HG02970 (cell line): Measurements from ENCODE around the gene ATG7.
"Not testable (repeated sequence)": the region's sequence is repeated elsewhere in the genome, so short reads cannot be mapped to it uniquely, and the experiment has no call there.

Experiments
- ATAC-seq: cut with Tn5 transposase; IDR thresholded peaks from one replicate; pipeline ENCODE4 v1.9.1; 2021; ENCODE audit warnings: mild to moderate bottlenecking, moderate library complexity, moderate number of reproducible peaks; ENCODE audit not compliant: unreplicated experiment, low FRiP score

The ATG7 gene

DNA sequence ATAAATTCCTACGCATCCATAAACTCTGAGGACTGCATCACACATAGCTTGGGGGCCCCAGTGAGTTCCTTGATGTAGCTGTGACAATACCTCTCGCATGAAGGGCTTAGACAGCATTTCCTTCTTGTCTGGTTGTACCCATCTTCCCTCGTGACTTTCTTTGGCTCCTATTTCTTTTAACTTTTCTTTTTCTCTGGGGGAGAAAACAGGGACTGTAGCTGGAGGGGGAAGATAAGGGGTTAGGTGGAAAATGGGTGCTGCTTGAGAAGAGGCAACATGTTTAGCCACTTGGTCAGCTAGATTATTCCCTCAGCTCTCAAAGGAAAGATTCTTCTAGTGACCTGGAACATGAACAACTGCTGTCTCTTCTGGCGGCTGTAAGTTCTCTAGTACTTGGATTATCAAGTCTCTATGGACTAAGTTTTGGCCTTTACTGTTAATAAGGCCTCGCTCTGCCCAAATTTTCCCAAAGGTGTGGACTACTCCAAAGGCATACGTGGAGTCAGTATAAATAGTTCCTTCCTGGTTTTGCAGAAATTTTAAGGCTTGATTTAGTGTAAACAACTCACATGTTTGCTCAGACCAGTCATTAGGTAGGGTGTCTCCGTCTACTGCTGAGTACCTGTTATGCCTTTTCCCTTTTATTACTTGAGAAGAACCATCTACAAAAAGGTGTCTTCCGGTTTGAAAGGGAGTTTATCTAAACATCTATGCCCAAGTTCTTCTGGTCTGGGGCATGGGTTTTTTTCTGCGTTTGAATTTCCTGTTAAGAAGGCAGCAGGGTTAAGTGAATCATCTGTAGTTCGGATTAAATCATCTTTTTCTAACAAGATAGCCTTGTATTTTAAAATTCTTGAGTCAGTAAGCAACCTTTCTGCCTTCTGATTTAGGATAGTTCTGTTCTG is 21.0 kb upstream of the ATG7 start:
- ATAC-seq, result no peak

DNA sequence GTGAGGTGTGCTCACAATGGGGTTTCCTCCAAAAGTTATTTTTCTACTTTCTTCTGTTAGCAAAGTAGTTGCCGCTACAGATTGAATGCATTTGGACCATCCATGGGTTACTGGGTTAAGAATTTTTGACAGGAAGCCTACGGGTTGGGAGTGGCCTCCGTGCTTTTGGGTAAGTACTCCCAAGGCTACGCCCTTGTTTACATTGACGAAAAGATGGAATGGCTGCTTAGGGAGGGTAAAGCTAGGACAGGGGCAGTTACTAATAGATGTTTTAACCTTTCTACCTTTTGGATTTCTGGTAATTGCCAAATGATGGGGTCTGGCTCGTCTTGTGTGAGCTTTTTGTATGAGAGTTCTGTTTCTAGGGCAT is 20.4 kb upstream of the ATG7 start:
- ATAC-seq, result no peak

- ATAC-seq, result no peak
Observed at GRCh38 chr3:11254876-11255275, 17.3 kb upstream of the ATG7 start.

- ATAC-seq, result not testable (repeated sequence)
Observed at GRCh38 chr3:11255537-11255936, 16.7 kb upstream of the ATG7 start.

DNA sequence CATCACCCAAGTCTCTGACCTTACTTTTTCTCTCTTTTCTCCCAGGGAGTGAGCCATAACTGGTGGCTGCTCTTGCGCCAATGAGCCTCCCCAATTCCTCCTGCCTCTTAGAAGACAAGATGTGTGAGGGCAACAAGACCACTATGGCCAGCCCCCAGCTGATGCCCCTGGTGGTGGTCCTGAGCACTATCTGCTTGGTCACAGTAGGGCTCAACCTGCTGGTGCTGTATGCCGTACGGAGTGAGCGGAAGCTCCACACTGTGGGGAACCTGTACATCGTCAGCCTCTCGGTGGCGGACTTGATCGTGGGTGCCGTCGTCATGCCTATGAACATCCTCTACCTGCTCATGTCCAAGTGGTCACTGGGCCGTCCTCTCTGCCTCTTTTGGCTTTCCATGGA is 13.2 kb upstream of the ATG7 start:
- no peak for ATAC-seq

DNA sequence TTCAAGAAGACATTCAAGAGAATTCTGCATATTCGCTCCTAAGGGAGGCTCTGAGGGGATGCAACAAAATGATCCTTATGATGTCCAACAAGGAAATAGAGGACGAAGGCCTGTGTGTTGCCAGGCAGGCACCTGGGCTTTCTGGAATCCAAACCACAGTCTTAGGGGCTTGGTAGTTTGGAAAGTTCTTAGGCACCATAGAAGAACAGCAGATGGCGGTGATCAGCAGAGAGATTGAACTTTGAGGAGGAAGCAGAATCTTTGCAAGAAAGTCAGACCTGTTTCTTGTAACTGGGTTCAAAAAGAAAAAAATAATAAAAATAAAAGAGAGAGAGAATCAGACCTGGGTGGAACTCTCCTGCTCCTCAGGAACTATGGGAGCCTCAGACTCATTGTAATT is 11.7 kb upstream of the ATG7 start:
- ATAC-seq, result no peak

DNA sequence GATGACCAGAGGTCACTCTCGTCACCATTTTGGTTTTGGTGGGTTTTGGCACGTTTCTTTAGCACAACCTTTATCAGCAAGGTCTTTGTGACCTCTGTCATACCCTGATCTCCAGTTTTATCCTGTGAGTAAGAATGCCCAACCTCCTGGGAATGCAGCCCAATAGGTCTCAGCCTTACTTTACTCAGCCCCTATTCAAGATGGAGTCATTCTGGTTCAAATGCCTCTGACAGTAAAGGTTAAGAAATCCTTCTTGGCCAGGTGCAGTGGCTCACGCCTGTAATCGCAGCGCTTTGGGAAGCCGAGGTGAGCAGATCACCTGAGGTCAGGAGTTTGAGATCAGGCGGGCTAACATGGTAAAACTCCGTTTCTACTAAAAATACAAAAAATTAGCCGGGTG is 3.2 kb upstream of the ATG7 start:
- no peak for ATAC-seq

- ATAC-seq, result no peak
Observed at GRCh38 chr3:11272906-11273574, 843 bp downstream of the ATG7 start.

DNA sequence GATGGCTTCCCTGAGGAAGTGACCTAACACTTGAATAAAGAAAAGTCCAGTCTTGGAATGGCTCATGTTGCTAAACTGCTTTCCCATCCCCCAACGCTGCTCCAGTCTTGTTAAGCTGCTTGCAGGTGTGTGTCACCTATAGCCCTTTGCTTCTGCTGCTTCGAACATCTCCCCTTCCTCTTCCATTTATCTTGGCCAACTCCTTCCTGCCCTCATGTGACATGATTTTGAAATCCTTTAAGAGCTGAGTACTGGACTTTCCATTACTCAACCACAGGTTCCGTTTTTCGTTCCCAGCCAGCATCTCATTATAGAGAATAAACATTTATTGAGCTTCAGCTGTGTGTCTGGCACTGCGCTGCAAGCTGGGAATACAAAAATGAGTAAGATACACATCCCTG is 1.7 kb downstream of the ATG7 start:
- ATAC-seq, result no peak

DNA sequence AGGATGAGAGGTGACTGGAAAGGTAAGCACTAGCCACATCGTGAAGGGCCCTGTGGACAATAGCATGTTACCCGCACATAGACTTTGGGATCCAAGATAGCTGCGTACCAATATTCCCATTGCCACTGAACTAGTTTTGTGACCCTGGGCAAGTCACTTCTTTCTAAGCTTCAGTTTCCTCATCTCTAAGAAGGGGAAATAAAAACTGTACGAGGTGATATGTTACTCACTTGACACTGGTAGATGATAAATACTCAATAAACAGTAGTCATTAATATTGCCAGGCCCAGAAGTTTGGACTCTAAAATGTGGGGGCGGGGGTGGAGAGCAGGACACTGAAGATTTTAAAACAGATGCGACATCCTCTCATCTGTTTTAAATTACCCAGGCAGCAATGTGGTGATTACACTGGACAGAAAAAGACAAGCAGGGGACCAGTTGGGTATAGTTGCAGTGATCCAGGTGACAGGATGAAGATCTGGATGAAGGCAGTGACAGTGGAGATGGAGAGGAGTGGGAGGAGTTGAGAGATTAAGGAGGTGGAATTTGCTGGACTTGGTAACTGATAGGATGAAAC is 2.5 kb downstream of the ATG7 start:
- no peak for ATAC-seq

- no peak for ATAC-seq
Observed at GRCh38 chr3:11275926-11276325, 3.7 kb downstream of the ATG7 start.

GRCh38 chr3:11276901-11277300 is 4.7 kb downstream of the ATG7 start:
- ATAC-seq, result no peak

DNA sequence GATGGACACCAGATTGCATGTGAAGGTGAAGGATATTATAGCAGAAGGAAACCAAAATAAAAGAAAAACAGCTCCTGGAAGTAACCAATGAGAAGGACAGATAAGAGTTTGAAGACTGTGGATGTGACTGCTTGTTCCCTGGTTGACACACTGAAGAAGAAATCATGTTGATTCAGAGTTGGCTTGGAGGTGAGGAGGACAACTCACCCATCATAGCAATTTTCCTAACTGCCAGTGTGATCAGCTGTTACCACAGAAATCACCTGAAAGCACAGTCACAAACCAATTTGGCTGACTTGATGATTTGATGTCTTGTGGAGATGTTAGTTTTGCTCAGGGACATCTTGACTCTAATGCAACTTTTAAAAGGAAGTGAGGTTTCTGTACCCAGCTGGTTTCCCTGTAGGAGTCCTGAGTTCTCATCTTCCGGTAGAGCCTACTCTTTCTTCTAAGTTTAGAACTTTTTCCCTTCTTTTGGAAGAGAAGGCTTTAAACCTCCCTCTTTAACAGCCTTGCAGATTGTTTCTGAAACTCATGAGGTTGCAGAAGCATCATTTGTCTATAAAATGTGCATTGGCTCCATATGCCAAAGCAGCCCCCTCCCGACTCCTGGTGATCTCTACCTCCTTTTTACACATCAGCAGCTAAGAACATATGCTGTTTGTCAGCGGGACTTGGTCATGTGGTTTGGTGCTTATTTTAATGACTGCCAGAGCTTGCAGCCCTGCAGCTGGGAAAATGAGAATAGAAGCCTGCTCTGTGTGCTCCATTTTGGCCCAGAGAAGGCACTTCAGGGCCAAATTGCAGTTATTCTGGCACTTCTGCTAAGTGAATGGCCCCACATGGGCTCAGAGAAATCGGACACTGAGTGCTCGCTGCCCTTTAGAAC is 10.3 kb downstream of the ATG7 start:
- ATAC-seq, result no peak

DNA sequence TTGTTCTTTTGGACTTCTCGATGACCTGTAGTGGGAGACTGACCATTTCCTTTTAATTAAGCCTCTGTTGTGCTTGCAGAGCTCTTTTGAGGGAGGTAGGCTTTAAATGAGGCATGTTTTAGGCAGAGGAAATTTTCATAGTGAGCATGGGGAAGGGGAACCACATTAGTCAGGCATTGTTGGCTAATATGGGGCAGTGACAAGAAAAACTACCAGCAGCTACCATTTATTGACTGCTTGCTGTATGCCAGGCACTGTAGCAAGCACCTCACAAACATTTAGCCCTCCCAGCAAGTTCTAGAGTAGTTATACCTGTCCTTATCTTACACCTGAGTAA is 10.9 kb downstream of the ATG7 start:
- ATAC-seq, result no peak

- ATAC-seq, result no peak
Observed at GRCh38 chr3:11284011-11284410, 11.8 kb downstream of the ATG7 start.

DNA sequence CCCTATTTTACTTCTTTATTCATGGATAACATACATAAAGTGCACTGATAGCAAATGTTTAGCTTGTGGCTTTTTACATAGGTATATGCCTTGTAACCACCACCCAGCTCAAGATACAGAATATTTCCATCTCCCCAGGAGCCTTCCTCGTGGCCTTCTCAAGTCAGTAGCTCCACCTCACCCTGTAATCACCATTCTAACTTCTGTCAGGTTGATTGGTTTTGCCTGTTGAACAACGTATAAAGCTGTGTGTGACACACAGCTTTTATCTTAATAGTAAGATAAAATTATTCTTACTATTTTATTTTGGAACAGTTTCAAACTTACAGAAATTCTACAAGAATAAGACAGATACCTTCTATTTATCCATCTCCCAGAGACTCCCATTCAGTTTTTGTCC is 13.3 kb downstream of the ATG7 start:
- ATAC-seq, result no peak

DNA sequence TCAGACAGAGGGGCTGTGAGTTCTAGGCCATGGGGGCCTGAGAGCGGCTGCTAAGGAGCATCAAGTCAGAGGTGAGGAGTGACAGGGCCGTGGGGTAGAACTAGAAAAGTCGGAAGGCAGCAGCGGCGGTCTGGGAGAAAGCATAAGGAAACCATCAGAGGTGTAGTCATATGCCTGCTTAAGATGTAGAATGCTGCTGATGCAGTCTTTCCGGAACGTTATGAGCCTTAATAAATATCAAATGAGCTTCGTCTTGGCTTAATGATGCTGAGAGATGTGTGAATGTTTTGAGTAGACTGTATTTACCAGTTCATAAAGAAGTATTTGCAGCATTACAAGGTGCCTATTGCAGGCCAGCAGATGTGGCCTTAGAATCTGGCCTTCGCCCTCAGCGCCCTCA is 15.2 kb downstream of the ATG7 start:
- no peak for ATAC-seq

GRCh38 chr3:11288021-11288491 is 15.9 kb downstream of the ATG7 start:
- ATAC-seq, result no peak

DNA sequence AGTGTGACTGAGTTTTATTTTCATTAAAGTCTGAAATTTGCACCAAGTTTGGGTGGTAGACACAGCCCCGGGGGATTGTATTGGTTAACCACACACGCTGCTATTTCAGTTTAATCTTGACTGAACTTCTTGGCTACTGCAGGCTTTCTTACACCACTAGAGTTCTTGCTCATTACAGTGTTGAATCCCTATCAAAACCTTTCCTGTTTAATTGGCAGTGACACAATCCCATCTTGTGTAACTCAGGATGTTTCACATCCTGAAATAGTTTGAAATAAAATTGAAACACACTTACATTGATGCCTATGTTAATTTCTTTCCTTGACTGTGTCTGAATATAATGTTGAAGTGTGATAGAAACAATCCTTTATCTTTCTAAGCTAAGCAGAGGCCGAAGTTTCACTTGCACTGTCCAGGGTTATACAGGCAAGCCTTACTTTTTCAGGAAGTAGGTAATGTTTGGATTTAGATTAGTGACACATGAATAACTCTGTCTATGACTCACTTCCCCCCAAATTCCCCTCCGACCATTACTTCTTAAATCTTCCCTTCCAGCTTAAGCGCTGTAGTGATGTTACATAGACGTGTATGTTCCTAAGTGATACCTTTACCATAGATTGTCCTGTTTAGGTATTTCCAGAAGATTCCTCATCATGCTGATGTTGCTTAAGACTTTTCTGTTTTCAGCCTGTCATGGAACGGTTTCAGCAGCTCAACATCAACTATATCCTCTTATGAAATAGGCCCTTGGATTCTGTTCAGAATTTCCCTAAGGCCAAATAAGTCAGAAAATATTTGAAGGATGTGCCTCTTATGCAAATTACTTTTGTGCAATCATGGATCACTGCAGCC is 16.8 kb downstream of the ATG7 start:
- peak; percentile 51 for ATAC-seq

DNA sequence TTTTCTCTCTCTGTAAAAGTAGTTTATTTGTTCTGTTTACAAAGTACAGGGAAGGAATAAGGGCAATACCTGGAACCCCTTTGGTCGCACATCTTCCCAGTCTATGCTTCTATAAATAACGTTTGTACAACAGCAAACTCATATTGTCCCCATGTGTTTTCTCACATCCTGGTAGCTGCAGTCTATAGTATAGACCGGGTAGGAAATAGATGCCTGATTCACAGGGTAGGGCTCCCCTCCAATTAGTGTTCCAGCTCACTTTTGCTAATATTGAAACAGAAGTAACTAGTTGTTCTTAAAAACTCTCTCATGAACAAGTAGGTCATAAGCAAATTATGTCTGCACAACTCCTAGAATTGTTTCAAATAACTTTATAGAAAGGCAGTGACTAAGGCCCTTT is 17.7 kb downstream of the ATG7 start:
- no peak for ATAC-seq
